Ovary (tissue), 3 donors: ENCODE measurements around the gene LYPD6.

ENCODE experiments used
- POLR2A ChIP-seq: fragments of 450-650 bp; IDR thresholded peaks from one replicate; pipeline ENCODE4 v1.6.1; 2017; ENCODE audit warnings: antibody characterized with exemption, mild to moderate bottlenecking, moderate library complexity
- TF ChIP-seq, protein P1 (sequence below), 3 donors: fragments of 450-650 bp in 2 of 3; fragments of 200-600 bp in 1 of 3; IDR thresholded peaks; one replicate each; pipeline versions ENCODE4 v1.5.1 to v1.8.0; 2016 to 2022; ENCODE audit warnings: antibody characterized with exemption in 3 of 3, mild to moderate bottlenecking in 1 of 3
- donor health status: DM: no; HTN: no; CAD: no.

DNA sequence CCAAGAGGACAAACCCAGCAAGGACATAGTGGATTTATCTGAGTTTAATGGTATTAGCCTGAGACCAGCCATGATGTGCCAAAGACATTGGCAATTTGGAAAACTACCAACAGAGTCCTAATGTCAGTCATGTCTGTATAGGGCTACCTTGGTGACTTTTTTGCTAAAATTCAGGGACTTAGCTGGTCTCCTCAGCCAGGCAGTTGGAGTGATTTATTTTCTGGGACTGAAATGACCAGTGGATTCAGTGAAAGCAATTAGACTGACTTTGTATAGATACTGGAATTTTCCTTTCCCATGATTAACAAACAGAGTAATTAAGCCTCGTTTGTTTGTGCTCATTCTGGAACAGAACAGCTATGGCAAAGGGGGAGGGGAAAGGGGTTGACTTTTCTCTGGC lies 55.0 kb downstream of the LYPD6 start:
- TF ChIP-seq, protein P1, sequence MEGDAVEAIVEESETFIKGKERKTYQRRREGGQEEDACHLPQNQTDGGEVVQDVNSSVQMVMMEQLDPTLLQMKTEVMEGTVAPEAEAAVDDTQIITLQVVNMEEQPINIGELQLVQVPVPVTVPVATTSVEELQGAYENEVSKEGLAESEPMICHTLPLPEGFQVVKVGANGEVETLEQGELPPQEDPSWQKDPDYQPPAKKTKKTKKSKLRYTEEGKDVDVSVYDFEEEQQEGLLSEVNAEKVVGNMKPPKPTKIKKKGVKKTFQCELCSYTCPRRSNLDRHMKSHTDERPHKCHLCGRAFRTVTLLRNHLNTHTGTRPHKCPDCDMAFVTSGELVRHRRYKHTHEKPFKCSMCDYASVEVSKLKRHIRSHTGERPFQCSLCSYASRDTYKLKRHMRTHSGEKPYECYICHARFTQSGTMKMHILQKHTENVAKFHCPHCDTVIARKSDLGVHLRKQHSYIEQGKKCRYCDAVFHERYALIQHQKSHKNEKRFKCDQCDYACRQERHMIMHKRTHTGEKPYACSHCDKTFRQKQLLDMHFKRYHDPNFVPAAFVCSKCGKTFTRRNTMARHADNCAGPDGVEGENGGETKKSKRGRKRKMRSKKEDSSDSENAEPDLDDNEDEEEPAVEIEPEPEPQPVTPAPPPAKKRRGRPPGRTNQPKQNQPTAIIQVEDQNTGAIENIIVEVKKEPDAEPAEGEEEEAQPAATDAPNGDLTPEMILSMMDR (IDR thresholded peaks at IDR 0.05), result no peak
- no peak for TF ChIP-seq POLR2A
